SK-N-SH (cell line): ENCODE results near the gene LTC4S. TPM values are rescaled to one million over a fixed set of nuclear protein-coding genes. Genes with fewer than 3 reads are reported as not detected.
A peak's percentile ranks its signal among the peaks of the same experiment; 100 is the strongest.

Experiments used
- CTCF ChIA-PET: fragments of 300-600, 350-600 bp; formaldehyde crosslinking; extraction: SDS; loops from one replicate; lab custom pipeline; 2021; lab: Yijun Ruan, JAX
- POLR2A ChIA-PET: fragments of 350-600 bp; sonication (Branson Sonifier 250); formaldehyde crosslinking; extraction: SDS; loops from one replicate; lab custom pipeline; 2020; ENCODE audit warnings: antibody characterized with exemption, inconsistent platforms; lab: Yijun Ruan, JAX
- DNase-seq: peaks from one replicate; pipeline ENCODE4 v3.0.0; 2012
- H2AFZ ChIP-seq: fragments of 200-600 bp; sonication (generic); 2 replicates; pipeline ENCODE4 v1.8.1; 2016; ENCODE audit warnings: antibody characterized with exemption, mild to moderate bottlenecking, low read depth
- H3F3A ChIP-seq: fragments of 200-600 bp; sonication (generic); replicated peaks from 2 replicates; pipeline ENCODE3; 2016; ENCODE audit warnings: antibody characterized with exemption, mild to moderate bottlenecking; ENCODE audit not compliant: insufficient read depth
- H3K27ac ChIP-seq, 2 experiments: fragments of 200-500 bp in 1 of 2; fragments of 200-600 bp in 1 of 2; sonication (Bioruptor generic) in 1 of 2; sonication (generic), shearing (Covaris generic) in 1 of 2; 2 replicates each; pipeline versions ENCODE4 v1.5.1 to v1.6.1; 2014 to 2016; ENCODE audit warnings: low read depth in 2 of 2, inconsistent platforms in 1 of 2, low read length in 1 of 2, mild to moderate bottlenecking in 1 of 2, mixed read lengths in 1 of 2
- H3K27me3 ChIP-seq: fragments of 200-600 bp; sonication (generic), shearing (Covaris generic); 2 replicates; pipeline ENCODE4 v1.6.1; 2016; ENCODE audit warnings: mixed run types; ENCODE audit not compliant: insufficient read depth
- H3K36me3 ChIP-seq, 2 experiments: fragments of 200-500 bp in 1 of 2; fragments of 200-600 bp in 1 of 2; sonication (Bioruptor generic) in 1 of 2; sonication (generic) in 1 of 2; replicated peaks in 1 of 2; 2 replicates each; pipeline versions ENCODE3 to v1.5.1; 2014 to 2016; ENCODE audit warnings: low read length in 1 of 2, mild to moderate bottlenecking in 1 of 2; ENCODE audit not compliant: insufficient read depth in 2 of 2, control insufficient read depth in 1 of 2
- H3K4me1 ChIP-seq, 2 experiments: fragments of 200-500 bp in 1 of 2; fragments of 200-600 bp in 1 of 2; sonication (Bioruptor generic) in 1 of 2; sonication (generic), shearing (Covaris generic) in 1 of 2; 2 replicates each; pipeline versions ENCODE4 v1.5.1 to v1.6.1; 2014 to 2016; ENCODE audit warnings: low read depth in 1 of 2, low read length in 1 of 2, mixed run types in 1 of 2; ENCODE audit not compliant: insufficient read depth in 2 of 2, control insufficient read depth in 1 of 2
- H3K4me2 ChIP-seq: fragments of 200-600 bp; sonication (generic), shearing (Covaris generic); 2 replicates; pipeline ENCODE4 v1.6.1; 2017; ENCODE audit warnings: mixed run types
- H3K4me3 ChIP-seq, 2 experiments: fragments of 200-500 bp in 1 of 2; fragments of 200-600 bp in 1 of 2; sonication (Bioruptor generic) in 1 of 2; sonication (generic), shearing (Covaris generic) in 1 of 2; 2 replicates each; pipeline versions ENCODE4 v1.5.1 to v1.8.1; 2014 to 2016; ENCODE audit warnings: low read depth in 2 of 2, inconsistent platforms in 1 of 2, low read length in 1 of 2, mild to moderate bottlenecking in 1 of 2, mixed read lengths in 1 of 2, moderate library complexity in 1 of 2
- H3K79me2 ChIP-seq: fragments of 200-600 bp; sonication (generic); 2 replicates; pipeline ENCODE4 v1.8.1; 2017; ENCODE audit warnings: mild to moderate bottlenecking; ENCODE audit not compliant: insufficient read depth
- H3K9ac ChIP-seq: fragments of 200-600 bp; sonication (generic); 2 replicates; pipeline ENCODE4 v1.6.1; 2017; ENCODE audit warnings: mixed run types
- H3K9me2 ChIP-seq: fragments of 200-600 bp; sonication (generic); 2 replicates; pipeline ENCODE4 v1.6.1; 2017; ENCODE audit warnings: mixed run types
- H3K9me3 ChIP-seq: fragments of 200-600 bp; sonication (generic); 2 replicates; pipeline ENCODE4 v1.6.1; 2017; ENCODE audit warnings: mixed run types, mild to moderate bottlenecking, moderate library complexity
- H4K20me1 ChIP-seq: fragments of 200-600 bp; sonication (generic); 2 replicates; pipeline ENCODE4 v1.6.1; 2017; ENCODE audit warnings: mild to moderate bottlenecking, mixed run types; ENCODE audit not compliant: insufficient read depth
- CHD2 ChIP-seq: fragments of 150-350 bp; IDR thresholded peaks from 2 replicates; pipeline ENCODE4 v1.6.1; 2018; ENCODE audit warnings: low read length; ENCODE audit not compliant: partially characterized antibody
- ELF1 ChIP-seq: IDR thresholded peaks from 2 replicates; pipeline ENCODE4 v1.4.0; 2012
- EZH2phosphoT487 ChIP-seq: fragments of 200-600 bp; sonication (generic); IDR thresholded peaks from 2 replicates; pipeline ENCODE4 v1.6.1; 2017; ENCODE audit warnings: low read depth, mixed run types, mild to moderate bottlenecking, antibody characterized with exemption, moderate library complexity, borderline replicate concordance
- FOSL2 ChIP-seq: IDR thresholded peaks from 2 replicates; pipeline ENCODE4 v1.4.0; 2012; ENCODE audit warnings: low read depth, mild to moderate bottlenecking, moderate library complexity, borderline replicate concordance
- FOXJ3 ChIP-seq: sonication (generic); formaldehyde crosslinking; IDR thresholded peaks from 2 replicates; pipeline ENCODE4 v1.5.1; 2020; ENCODE audit warnings: mild to moderate bottlenecking, missing genetic modification reagents
- FOXM1 ChIP-seq: IDR thresholded peaks from 2 replicates; pipeline ENCODE4 v1.4.0; 2012; ENCODE audit warnings: low read depth, mild to moderate bottlenecking
- GABPA ChIP-seq: IDR thresholded peaks from 2 replicates; pipeline ENCODE4 v1.4.0; 2012; ENCODE audit warnings: low read depth, mild to moderate bottlenecking
- GATA2 ChIP-seq: sonication (generic); formaldehyde crosslinking; IDR thresholded peaks from 2 replicates; pipeline ENCODE4 v1.5.0; 2020; ENCODE audit warnings: mild to moderate bottlenecking, missing genetic modification reagents
- JUND ChIP-seq: IDR thresholded peaks from 2 replicates; pipeline ENCODE4 v1.4.0; 2012
- MEF2A ChIP-seq: IDR thresholded peaks from 2 replicates; pipeline ENCODE4 v1.4.0; 2012; ENCODE audit warnings: low read depth, borderline replicate concordance
- NFIC ChIP-seq: IDR thresholded peaks from 2 replicates; pipeline ENCODE4 v1.4.0; 2012; ENCODE audit warnings: borderline replicate concordance
- PBX3 ChIP-seq: IDR thresholded peaks from 2 replicates; pipeline ENCODE4; 2012
- POLR2AphosphoS5 ChIP-seq: IDR thresholded peaks from 2 replicates; pipeline ENCODE4 v1.6.1; 2012; ENCODE audit warnings: low read depth, low read length
- RAD21 ChIP-seq: IDR thresholded peaks from 2 replicates; pipeline ENCODE4 v1.6.1; 2012; ENCODE audit warnings: mild to moderate bottlenecking, low read length
- REST ChIP-seq: IDR thresholded peaks from 2 replicates; pipeline ENCODE4 v1.6.1; 2012; ENCODE audit warnings: mild to moderate bottlenecking, low read depth, low read length, moderate library complexity
- RFX5 ChIP-seq: IDR thresholded peaks from 2 replicates; pipeline ENCODE4 v1.6.1; 2012; ENCODE audit warnings: mild to moderate bottlenecking, improper control_type of control experiment, low read length
- RXRA ChIP-seq: IDR thresholded peaks from 2 replicates; pipeline ENCODE4 v1.4.0; 2012; ENCODE audit warnings: low read depth, mild to moderate bottlenecking, borderline replicate concordance
- SIN3A ChIP-seq: IDR thresholded peaks from 2 replicates; pipeline ENCODE4 v1.6.1; 2012; ENCODE audit warnings: low read depth, mild to moderate bottlenecking, low read length, moderate library complexity, borderline replicate concordance
- SMC3 ChIP-seq: IDR thresholded peaks from 2 replicates; pipeline ENCODE4 v1.6.1; 2012; ENCODE audit warnings: low read depth, low read length, improper control_type of control experiment
- TAF1 ChIP-seq: IDR thresholded peaks from 2 replicates; pipeline ENCODE4 v1.6.1; 2012; ENCODE audit warnings: low read depth, mild to moderate bottlenecking, low read length, moderate library complexity, borderline replicate concordance
- TEAD4 ChIP-seq: IDR thresholded peaks from 2 replicates; pipeline ENCODE4 v1.4.0; 2012; ENCODE audit warnings: mild to moderate bottlenecking, borderline replicate concordance; ENCODE audit not compliant: insufficient read depth
- USF1 ChIP-seq: IDR thresholded peaks from 2 replicates; pipeline ENCODE4 v1.4.0; 2012; ENCODE audit warnings: low read depth, borderline replicate concordance
- YY1 ChIP-seq: IDR thresholded peaks from 2 replicates; pipeline ENCODE4 v1.4.0; 2012; ENCODE audit warnings: low read depth, mild to moderate bottlenecking
- WGBS: methylation state at CpG from one replicate; pipeline ENCODE4 v1.1.6; 2017; ENCODE audit warnings: low lambda C conversion rate; 5-methylcytosine and 5-hydroxymethylcytosine counted together
- polyA plus RNA-seq, 3 experiments: library from polyadenylated mRNA; depleted of rRNA; stranded (reverse); fragments of >200 nt; gene quantifications; 2 replicates each; pipeline ENCODE4 v1.2.3, GENCODE V29; 2012
- TF ChIP-seq, protein P1 (sequence below): fragments of 150-350 bp; IDR thresholded peaks from 2 replicates; pipeline ENCODE4 v1.6.1; 2016; ENCODE audit warnings: mild to moderate bottlenecking, low read depth, low read length
- TF ChIP-seq, protein P2 (sequence below): fragments of 200-600 bp; sonication (generic); IDR thresholded peaks from 2 replicates; pipeline ENCODE4 v1.6.1; 2017; ENCODE audit warnings: antibody characterized with exemption, mild to moderate bottlenecking, moderate library complexity

Gene LTC4S
- polyA plus RNA-seq, 1 of the 3 experiments (the other 2 are of a cell fraction), result 0.43 TPM

- peaks cover 47% of the 10 kb centered on the region for H4K20me1 ChIP-seq
- peak within 1 kb of the TSS; percentile 97 for H3K9ac ChIP-seq
- H3K27ac ChIP-seq, result peak within 1 kb of the TSS; percentile 84 to 94
- H3F3A ChIP-seq, result peaks cover 11% of the 10 kb centered on the region
- POLR2A ChIA-PET, result interaction anchor here (0.7 to 1.7 kb wide), 5 partner anchors 10 to 88 kb away, joined by 3 to 4 read pairs (median 3); partner anchors contain the start of gene MAML1
- peaks cover 22 to 39% of the 10 kb centered on the region in 2 experiments for H3K4me1 ChIP-seq
- peak within 1 kb of the TSS; percentile 97 for H3K4me3 ChIP-seq
- no peaks in the 10 kb centered on the region for H3K27me3 ChIP-seq
- H3K79me2 ChIP-seq, result peaks cover 53% of the 10 kb centered on the region
- H3K4me2 ChIP-seq, result peak within 1 kb of the TSS; percentile 75
- no peaks in the 10 kb centered on the region for H3K9me2 ChIP-seq
- H3K36me3 ChIP-seq, result peaks cover 28 to 31% of the 10 kb centered on the region in 2 experiments
- WGBS, result under 1% methylated on average over 18 of the region's 81 CpGs
- no peaks in the 10 kb centered on the region for H3K9me3 ChIP-seq
- 0 out of 2 replicates have a peak within 1 kb of the TSS, but pooled peaks have one; percentile 49 for H2AFZ ChIP-seq
- peak; percentile 95 for DNase-seq
- CTCF ChIA-PET, result interaction anchor here (0.6 to 1.7 kb wide), 4 partner anchors 9 to 46 kb away, joined by 3 to 5 read pairs (median 4); no protein-coding TSS in a partner anchor
- TF ChIP-seq YY1, result peak; percentile 64; the same call in 1 of the 2 replicates
- no peak for TF ChIP-seq ELF1
- no peak for TF ChIP-seq REST
- TF ChIP-seq FOXJ3 (CRISPR knock-in tag), result no peak
- TF ChIP-seq USF1, result no peak
- TF ChIP-seq, protein P1, sequence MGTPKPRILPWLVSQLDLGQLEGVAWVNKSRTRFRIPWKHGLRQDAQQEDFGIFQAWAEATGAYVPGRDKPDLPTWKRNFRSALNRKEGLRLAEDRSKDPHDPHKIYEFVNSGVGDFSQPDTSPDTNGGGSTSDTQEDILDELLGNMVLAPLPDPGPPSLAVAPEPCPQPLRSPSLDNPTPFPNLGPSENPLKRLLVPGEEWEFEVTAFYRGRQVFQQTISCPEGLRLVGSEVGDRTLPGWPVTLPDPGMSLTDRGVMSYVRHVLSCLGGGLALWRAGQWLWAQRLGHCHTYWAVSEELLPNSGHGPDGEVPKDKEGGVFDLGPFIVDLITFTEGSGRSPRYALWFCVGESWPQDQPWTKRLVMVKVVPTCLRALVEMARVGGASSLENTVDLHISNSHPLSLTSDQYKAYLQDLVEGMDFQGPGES, result no peak
- TF ChIP-seq TAF1, result peak; percentile 88; the same call in 1 of the 2 replicates
- TF ChIP-seq FOXM1, result no peak
- TF ChIP-seq NFIC, result 0 out of 2 replicates have a peak, but pooled peaks have one; percentile 32
- TF ChIP-seq PBX3, result peak; percentile 45; the same call in 1 of the 2 replicates
- 0 out of 2 replicates have a peak, but pooled peaks have one; percentile 73 for TF ChIP-seq SIN3A
- peak; percentile 43; the same call in 1 of the 2 replicates for TF ChIP-seq FOSL2
- no peak for TF ChIP-seq MEF2A
- TF ChIP-seq RFX5, result no peak
- TF ChIP-seq EZH2phosphoT487, result no peak
- no peak for TF ChIP-seq RAD21
- no peak for TF ChIP-seq TEAD4
- TF ChIP-seq, protein P2, sequence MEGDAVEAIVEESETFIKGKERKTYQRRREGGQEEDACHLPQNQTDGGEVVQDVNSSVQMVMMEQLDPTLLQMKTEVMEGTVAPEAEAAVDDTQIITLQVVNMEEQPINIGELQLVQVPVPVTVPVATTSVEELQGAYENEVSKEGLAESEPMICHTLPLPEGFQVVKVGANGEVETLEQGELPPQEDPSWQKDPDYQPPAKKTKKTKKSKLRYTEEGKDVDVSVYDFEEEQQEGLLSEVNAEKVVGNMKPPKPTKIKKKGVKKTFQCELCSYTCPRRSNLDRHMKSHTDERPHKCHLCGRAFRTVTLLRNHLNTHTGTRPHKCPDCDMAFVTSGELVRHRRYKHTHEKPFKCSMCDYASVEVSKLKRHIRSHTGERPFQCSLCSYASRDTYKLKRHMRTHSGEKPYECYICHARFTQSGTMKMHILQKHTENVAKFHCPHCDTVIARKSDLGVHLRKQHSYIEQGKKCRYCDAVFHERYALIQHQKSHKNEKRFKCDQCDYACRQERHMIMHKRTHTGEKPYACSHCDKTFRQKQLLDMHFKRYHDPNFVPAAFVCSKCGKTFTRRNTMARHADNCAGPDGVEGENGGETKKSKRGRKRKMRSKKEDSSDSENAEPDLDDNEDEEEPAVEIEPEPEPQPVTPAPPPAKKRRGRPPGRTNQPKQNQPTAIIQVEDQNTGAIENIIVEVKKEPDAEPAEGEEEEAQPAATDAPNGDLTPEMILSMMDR, result no peak
- TF ChIP-seq RXRA, result no peak
- TF ChIP-seq SMC3, result no peak
- peak; percentile 99 for TF ChIP-seq POLR2AphosphoS5
- TF ChIP-seq GATA2 (CRISPR knock-in tag), result no peak
- TF ChIP-seq JUND, result no peak
- no peak for TF ChIP-seq GABPA
- peak; percentile 69 for TF ChIP-seq CHD2
These were observed 26.9 kb downstream of the LTC4S start, which contains the start of gene SQSTM1 for GRCh38 chr5:179820483-179821297. Gene SQSTM1, plus strand, starts transcription at chr5:179820905. Its CDS starts 32 bp downstream, at chr5:179820937.
